Measurements from ENCODE around the gene NPY.
A peak's percentile ranks its signal among the peaks of the same experiment; 100 is the strongest.

Gene NPY

GRCh38 chr7:24313777-24314176, 29.8 kb downstream of the NPY start:
- TF ChIP-seq ZFX (IDR thresholded peaks at IDR 0.05) (no peak), CTCF (conservative IDR thresholded peaks at IDR 0.05) (no peak)
- no peak overlapping the region for H3K27ac ChIP-seq

- H3K27ac ChIP-seq, result no peak overlapping the region
- TF ChIP-seq CTCF (conservative IDR thresholded peaks at IDR 0.05) (no peak), ZFX (IDR thresholded peaks at IDR 0.05) (no peak)
Measured at GRCh38 chr7:24316340-24316739, 32.4 kb downstream of the NPY start.

- TF ChIP-seq CTCF (conservative IDR thresholded peaks at IDR 0.05) (peak; percentile 59), ZFX (IDR thresholded peaks at IDR 0.05) (no peak)
- H3K27ac ChIP-seq, result no peak overlapping the region
Measured at GRCh38 chr7:24318326-24318725, 34.3 kb downstream of the NPY start.

GRCh38 chr7:24319209-24319608, 35.2 kb downstream of the NPY start:
- TF ChIP-seq ZFX (IDR thresholded peaks at IDR 0.05), result no peak
- no peak for TF ChIP-seq CTCF (conservative IDR thresholded peaks at IDR 0.05)
- no peak overlapping the region for H3K27ac ChIP-seq

- no peak overlapping the region for H3K27ac ChIP-seq
- no peak for TF ChIP-seq ZFX (IDR thresholded peaks at IDR 0.05)
- no peak for TF ChIP-seq CTCF (conservative IDR thresholded peaks at IDR 0.05)
Measured at GRCh38 chr7:24323961-24324480, 40.0 kb downstream of the NPY start.

- no peak overlapping the region for H3K27ac ChIP-seq
- TF ChIP-seq ZFX (IDR thresholded peaks at IDR 0.05) (no peak), CTCF (conservative IDR thresholded peaks at IDR 0.05) (no peak)
Measured at GRCh38 chr7:24325708-24326107, 41.7 kb downstream of the NPY start.

GRCh38 chr7:24328050-24328449, 44.1 kb downstream of the NPY start:
- TF ChIP-seq CTCF (conservative IDR thresholded peaks at IDR 0.05) (no peak), ZFX (IDR thresholded peaks at IDR 0.05) (no peak)
- no peak overlapping the region for H3K27ac ChIP-seq
